ENCODE data around the gene C7orf57.

- TF ChIP-seq CTCF (IDR thresholded peaks at IDR 0.05) (no peak), ZFX (IDR thresholded peaks at IDR 0.05; ENCODE audit: borderline replicate concordance) (no peak)
Observed at GRCh38 chr7:48040944-48041652, 5.8 kb downstream of the C7orf57 start.
